MCF 10A (cell line): ENCODE data around the gene NSD1. TPM values are rescaled to one million over a fixed set of nuclear protein-coding genes. Genes with fewer than 3 reads are reported as not detected.

ENCODE experiments used
- BruUV-seq: library from RNA; stranded (reverse); fragments of 400-500 nt; replicated peaks from 2 replicates; lab custom pipeline; 2021; lab: Mats Ljungman, UMichigan
- CTCF ChIA-PET: fragments of 300-600 bp; sonication (Branson Sonifier 250); formaldehyde crosslinking; extraction: SDS; loops from one replicate; lab custom pipeline; 2021; ENCODE audit warnings: antibody characterized with exemption, inconsistent platforms; lab: Yijun Ruan, JAX
- POLR2A ChIA-PET: fragments of 300-600, 350-650 bp; sonication (Branson Sonifier 250); formaldehyde crosslinking; extraction: SDS; loops from one replicate; lab custom pipeline; 2020; ENCODE audit warnings: antibody characterized with exemption, inconsistent platforms; lab: Yijun Ruan, JAX
- DNase-seq: peaks from one replicate; pipeline ENCODE4 v3.0.0-alpha.2; 2018; ENCODE audit not compliant: unreplicated experiment
- H3K27ac Mint-ChIP-seq: one replicate; pipeline ENCODE4 v1.8.0; 2022; ENCODE audit warnings: mild to moderate bottlenecking, low read depth, mixed read lengths; ENCODE audit not compliant: unreplicated experiment
- H3K27me3 Mint-ChIP-seq: one replicate; pipeline ENCODE4 v1.8.0; 2022; ENCODE audit warnings: mixed read lengths; ENCODE audit not compliant: insufficient read depth, unreplicated experiment
- H3K36me3 Mint-ChIP-seq: one replicate; pipeline ENCODE4 v1.8.0; 2022; ENCODE audit warnings: mild to moderate bottlenecking, moderate library complexity, mixed read lengths; ENCODE audit not compliant: insufficient read depth, unreplicated experiment
- H3K4me1 Mint-ChIP-seq: one replicate; pipeline ENCODE4 v1.8.0; 2022; ENCODE audit warnings: mixed read lengths; ENCODE audit not compliant: insufficient read depth, unreplicated experiment
- H3K4me3 Mint-ChIP-seq: one replicate; pipeline ENCODE4 v1.8.0; 2022; ENCODE audit warnings: mild to moderate bottlenecking, moderate library complexity, mixed read lengths; ENCODE audit not compliant: unreplicated experiment
- H3K9me3 Mint-ChIP-seq: one replicate; pipeline ENCODE4 v1.8.0; 2022; ENCODE audit warnings: mixed read lengths; ENCODE audit not compliant: unreplicated experiment
- CTCF ChIP-seq: fragments of 200-600 bp; IDR thresholded peaks from one replicate; pipeline ENCODE4 v1.8.0; 2022; ENCODE audit warnings: antibody characterized with exemption, mild to moderate bottlenecking; ENCODE audit not compliant: unreplicated experiment
- intact Hi-C: fragments of 100-400 bp; cut with micrococcal nuclease; formaldehyde crosslinking; loops from 2 replicates; pipeline ENCODE4 v1.14.1; 2022
- total RNA-seq: library from RNA; stranded (reverse); gene quantifications from 2 replicates; pipeline ENCODE4 v1.2.3, GENCODE V29; 2022

The NSD1 gene
- total RNA-seq, 1 experiment from 2014 or later = 110 TPM

GRCh38 chr5:177309351-177310191, 176.0 kb downstream of the NSD1 start:
- no peaks in the 10 kb centered on the region for H3K9me3 Mint-ChIP-seq
- DNase-seq = peak; percentile 86
- intact Hi-C loops = loop anchor here (1.0 to 2.0 kb wide), 3 partner anchors 93 to 195 kb away; no protein-coding TSS in a partner anchor
- no peak overlapping the region for H3K4me3 Mint-ChIP-seq
- no TSS peak for BruUV-seq
- POLR2A ChIA-PET = interaction anchor here (0.7 to 2.4 kb wide), 12 partner anchors 8 to 282 kb away, joined by 3 to 11 read pairs (median 4); partner anchors contain the start of genes LMAN2, PDLIM7 and TMED9
- H3K27ac Mint-ChIP-seq = peak overlapping the region; percentile 67
- H3K4me1 Mint-ChIP-seq = peaks cover 49% of the 10 kb centered on the region
- TF ChIP-seq CTCF = peak; percentile 97
- CTCF ChIA-PET = interaction anchor here (0.6 to 5.8 kb wide), 53 partner anchors 8 to 255 kb away, joined by 3 to 52 read pairs (median 5); partner anchors contain the start of gene PDLIM7
- H3K36me3 Mint-ChIP-seq = peaks cover 41% of the 10 kb centered on the region
- no peaks in the 10 kb centered on the region for H3K27me3 Mint-ChIP-seq

- H3K36me3 Mint-ChIP-seq = peaks cover 33% of the 10 kb centered on the region
- no TSS peak for BruUV-seq
- peaks cover 42% of the 10 kb centered on the region for H3K4me1 Mint-ChIP-seq
- intact Hi-C loops = no loop called here
- H3K27ac Mint-ChIP-seq = no peak overlapping the region
- H3K27me3 Mint-ChIP-seq = no peaks in the 10 kb centered on the region
- no peaks in the 10 kb centered on the region for H3K9me3 Mint-ChIP-seq
- ChIA-PET CTCF (interaction anchor here (0.6 to 5.8 kb wide), 48 partner anchors 9 to 858 kb away, joined by 3 to 52 read pairs (median 6); partner anchors contain the start of gene PDLIM7), POLR2A (interaction anchor here (0.8 to 2.4 kb wide), 10 partner anchors 9 to 282 kb away, joined by 3 to 11 read pairs (median 5); partner anchors contain the start of genes GRK6, LMAN2, PDLIM7 and TMED9)
- DNase-seq = no peak
- no peak overlapping the region for H3K4me3 Mint-ChIP-seq
- TF ChIP-seq CTCF = no peak
These were observed 176.8 kb downstream of the NSD1 start for GRCh38 chr5:177310332-177310731.

GRCh38 chr5:177310757-177311391, 177.3 kb downstream of the NSD1 start:
- no peak overlapping the region for H3K27ac Mint-ChIP-seq
- POLR2A ChIA-PET = interaction anchor here (0.8 to 2.8 kb wide), 9 partner anchors 9 to 186 kb away, joined by 3 to 23 read pairs (median 5); partner anchors contain the start of genes GRK6, LMAN2, PDLIM7 and PRELID1
- H3K27me3 Mint-ChIP-seq = no peaks in the 10 kb centered on the region
- H3K4me1 Mint-ChIP-seq = peaks cover 40% of the 10 kb centered on the region
- no peaks in the 10 kb centered on the region for H3K9me3 Mint-ChIP-seq
- no TSS peak for BruUV-seq
- H3K36me3 Mint-ChIP-seq = peaks cover 28% of the 10 kb centered on the region
- TF ChIP-seq CTCF = no peak
- intact Hi-C loops = no loop called here
- DNase-seq = peak; percentile 36
- peak overlapping the region; percentile 66 for H3K4me3 Mint-ChIP-seq
- CTCF ChIA-PET = interaction anchor here (0.6 to 5.8 kb wide), 25 partner anchors 8 to 859 kb away, joined by 3 to 52 read pairs (median 9); partner anchors contain the start of gene PDLIM7
